ENCODE measurements around the gene CTDSPL. TPM values are rescaled to one million over a fixed set of nuclear protein-coding genes. Genes with fewer than 3 reads are reported as not detected.

Gene CTDSPL
- total and polyA plus RNA-seq, 2 of the 13 experiments (the other 11 are each of a cell fraction or from before 2014, with no cell fraction given), result 26.1 to 142 TPM

DNA sequence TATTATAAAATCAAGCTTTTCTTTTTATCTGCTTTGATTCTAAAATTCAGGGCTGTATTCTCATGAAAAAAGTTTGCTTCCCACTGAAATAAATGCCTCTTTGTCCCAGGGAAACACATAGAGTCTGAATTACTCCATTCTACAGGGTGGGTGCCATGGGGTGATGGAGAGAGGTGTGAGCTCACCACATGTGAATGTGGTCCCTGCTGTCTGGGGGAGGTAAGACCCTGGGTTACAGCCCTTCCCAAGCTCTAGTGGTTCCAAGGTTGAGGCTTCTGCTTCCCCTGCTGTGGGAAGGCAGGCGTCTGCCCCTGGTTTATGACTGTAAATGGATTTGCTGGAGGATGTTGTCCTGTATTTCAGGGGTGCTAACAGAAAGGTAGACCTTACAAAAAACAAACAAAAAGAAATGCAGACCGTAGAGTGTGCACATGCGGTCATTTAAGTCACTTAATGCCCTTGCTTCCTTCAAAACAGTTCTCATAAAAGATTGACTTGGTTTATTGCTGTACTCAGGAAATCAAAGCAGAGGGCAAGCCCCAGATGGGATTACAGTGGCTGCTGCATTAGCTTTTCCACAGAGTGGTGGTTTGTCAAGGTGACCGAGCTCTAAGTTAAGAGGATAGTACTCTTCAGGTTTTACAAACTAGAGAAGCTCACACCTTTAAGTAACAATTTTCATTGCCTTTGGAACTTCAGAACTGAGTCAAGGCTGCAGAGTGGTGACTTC is 49.2 kb downstream of the CTDSPL start:
- 98% methylated on average over 4 of the region's 4 CpGs for WGBS (ENCODE audit: low lambda C conversion rate)
- Histone ChIP-seq H3K4me3 (replicated peaks in 1 of 3; ENCODE audit: insufficient read depth in 1 of 3, low read depth in 2 of 3, low read length in 3 of 3) (no peak overlapping the region), H3K27me3 (ENCODE audit: control insufficient read depth in 1 of 2, insufficient read depth in 2 of 2, low read length in 2 of 2) (no peaks in the 10 kb centered on the region), H2AFZ (ENCODE audit: low read length) (no peak overlapping the region), H3K9me3 (ENCODE audit: low read length) (no peaks in the 10 kb centered on the region), H3K4me2 (ENCODE audit: low read depth, low read length) (no peak overlapping the region), H4K20me1 (ENCODE audit: insufficient read depth, low read length) (no peaks in the 10 kb centered on the region), H3K27ac (ENCODE audit: extremely low read length, insufficient read depth, low read length) (peak overlapping the region; percentile 43), H3K79me2 (ENCODE audit: insufficient read depth, low read length) (peaks cover 67% of the 10 kb centered on the region), H3K36me3 (replicated peaks in 1 of 2; ENCODE audit: control insufficient read depth in 1 of 2, insufficient read depth in 2 of 2, low read length in 2 of 2) (peaks cover 0 to 10% of the 10 kb centered on the region in 2 experiments; a peak in 2 of 5 replicates), H3K4me1 (ENCODE audit: insufficient read depth, low read length) (peaks cover 81% of the 10 kb centered on the region), H3K9ac (ENCODE audit: insufficient read depth, low read depth, low read length) (0 out of 2 replicates have a peak overlapping the region, but pooled peaks have one; percentile 21)
- ChIA-PET CTCF (ENCODE audit: low intra/inter-chr PET ratio, low total read pairs) (interaction anchor here (1.0 to 1.4 kb wide), 2 partner anchors 56 to 57 kb away, joined by 3 read pairs; no protein-coding TSS in a partner anchor), POLR2A (interaction anchor here (0.8 to 2.5 kb wide), 3 partner anchors 18 to 56 kb away, joined by 3 to 13 read pairs (median 9); no protein-coding TSS in a partner anchor)
- BruUV-seq (replicated peaks), result no TSS peak
- FAIRE-seq (no peak), DNase-seq (ENCODE audit: low spot score) (no peak), ATAC-seq (no peak)
- TF ChIP-seq, protein P1, sequence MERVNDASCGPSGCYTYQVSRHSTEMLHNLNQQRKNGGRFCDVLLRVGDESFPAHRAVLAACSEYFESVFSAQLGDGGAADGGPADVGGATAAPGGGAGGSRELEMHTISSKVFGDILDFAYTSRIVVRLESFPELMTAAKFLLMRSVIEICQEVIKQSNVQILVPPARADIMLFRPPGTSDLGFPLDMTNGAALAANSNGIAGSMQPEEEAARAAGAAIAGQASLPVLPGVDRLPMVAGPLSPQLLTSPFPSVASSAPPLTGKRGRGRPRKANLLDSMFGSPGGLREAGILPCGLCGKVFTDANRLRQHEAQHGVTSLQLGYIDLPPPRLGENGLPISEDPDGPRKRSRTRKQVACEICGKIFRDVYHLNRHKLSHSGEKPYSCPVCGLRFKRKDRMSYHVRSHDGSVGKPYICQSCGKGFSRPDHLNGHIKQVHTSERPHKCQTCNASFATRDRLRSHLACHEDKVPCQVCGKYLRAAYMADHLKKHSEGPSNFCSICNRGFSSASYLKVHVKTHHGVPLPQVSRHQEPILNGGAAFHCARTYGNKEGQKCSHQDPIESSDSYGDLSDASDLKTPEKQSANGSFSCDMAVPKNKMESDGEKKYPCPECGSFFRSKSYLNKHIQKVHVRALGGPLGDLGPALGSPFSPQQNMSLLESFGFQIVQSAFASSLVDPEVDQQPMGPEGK (CRISPR knock-in tag; IDR thresholded peaks at IDR 0.05), result no peak
- TF ChIP-seq RORA (CRISPR knock-in tag; IDR thresholded peaks at IDR 0.05), result no peak
- no peak for TF ChIP-seq ZMYM2 (CRISPR knock-in tag; IDR thresholded peaks at IDR 0.05)
- TF ChIP-seq AGO1 (IDR thresholded peaks at IDR 0.05; ENCODE audit: low read depth, low read length, poor library complexity, severe bottlenecking), result no peak
- no peak for TF ChIP-seq ZNF180 (CRISPR knock-in tag; IDR thresholded peaks at IDR 0.05; ENCODE audit: borderline replicate concordance, low read depth)
- TF ChIP-seq TMF1 (CRISPR knock-in tag; IDR thresholded peaks at IDR 0.05; ENCODE audit: low read depth), result no peak
- TF ChIP-seq JDP2 (CRISPR knock-in tag; IDR thresholded peaks at IDR 0.05; ENCODE audit: borderline replicate concordance), result no peak
- no peak for TF ChIP-seq TP53 (CRISPR knock-in tag; conservative IDR thresholded peaks at IDR 0.05)
- intact Hi-C loops (cut with micrococcal nuclease; ENCODE audit: unreplicated experiment), result no loop called here
- in situ Hi-C loops (cut with HindIII; ENCODE audit: extremely low pct_ligation_motif_present, low pct_unique_long_range_greater_than_20kb), result no loop called here

All from HepG2 (cell line).